Stimulated activated CD4-positive, alpha-beta T cell treated with anti-CD3 and anti-CD28 coated beads, Interleukin-12 subunit alpha, Interleukin-12 subunit beta, amount 100 ng/mL, for 48 hours (primary cell): Measurements from ENCODE around the gene CHD6.
"Not testable (repeated sequence)": the region's sequence is repeated elsewhere in the genome, so short reads cannot be mapped to it uniquely, and the experiment has no call there.

Experiments used
- DNase-seq, 3 donors: peaks; one replicate each; pipeline ENCODE4 v3.0.0-alpha.2; 2020; ENCODE audit warnings: low read depth in 2 of 3, low spot score in 1 of 3

CHD6 gene

DNA sequence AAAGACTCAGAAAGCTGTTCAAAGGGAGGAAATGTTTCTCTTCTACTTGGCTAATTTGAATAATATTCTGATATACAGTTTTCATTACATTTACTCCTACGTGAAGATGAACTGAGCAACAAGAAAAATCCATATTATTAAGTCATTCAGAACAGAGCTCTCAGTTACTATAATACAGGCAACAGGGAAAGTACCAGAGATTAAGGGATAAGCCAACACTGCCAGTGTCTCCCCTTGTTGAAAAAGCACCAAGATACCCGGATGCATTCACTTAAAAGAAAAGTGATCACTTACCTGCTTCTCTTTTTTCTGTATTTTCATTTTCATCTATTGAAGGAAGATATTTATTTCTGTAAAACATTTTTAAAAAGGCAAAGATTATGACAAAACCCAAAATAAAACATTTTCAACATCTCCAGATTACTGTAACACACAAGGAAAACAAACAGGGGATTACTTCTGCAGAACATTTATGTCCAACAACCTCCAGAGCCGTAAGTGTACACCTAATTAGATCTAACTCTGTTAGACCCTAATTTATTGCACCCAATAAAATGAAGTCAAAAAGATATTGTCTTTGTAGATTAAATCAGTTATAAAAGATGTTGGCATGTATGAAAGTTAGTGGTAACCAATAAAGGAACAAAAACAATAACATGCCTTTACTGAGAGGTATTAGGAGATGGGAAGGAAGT, 67.0 kb downstream of the CHD6 start:
- DNase-seq, result no peak

DNA sequence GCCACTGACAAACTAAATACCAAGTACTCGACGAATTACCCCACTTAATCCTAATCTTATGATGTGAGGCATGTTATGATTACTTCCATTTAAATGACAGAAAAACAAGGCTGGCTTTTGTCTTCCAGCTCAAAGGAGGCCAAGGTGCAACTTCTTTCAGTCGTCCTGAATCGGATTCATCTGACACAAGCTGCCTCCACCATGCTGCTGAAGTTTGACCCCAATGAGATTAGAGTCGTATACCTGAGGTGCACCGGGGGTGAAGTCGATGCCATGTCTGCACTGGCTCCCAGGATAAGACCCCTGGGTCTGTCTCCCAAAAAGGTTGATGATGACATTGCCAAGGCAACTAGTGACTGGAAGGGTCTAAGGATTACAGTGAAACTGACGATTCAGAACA, 71.0 kb downstream of the CHD6 start:
- DNase-seq, result no peak

GRCh38 chr20:41546535-41546934, 71.6 kb downstream of the CHD6 start:
- DNase-seq, result no peak

- DNase-seq, result no peak
Observed at GRCh38 chr20:41544472-41544871, 73.7 kb downstream of the CHD6 start.

- DNase-seq, result no peak
Observed at GRCh38 chr20:41540918-41541317, 77.3 kb downstream of the CHD6 start.

DNA sequence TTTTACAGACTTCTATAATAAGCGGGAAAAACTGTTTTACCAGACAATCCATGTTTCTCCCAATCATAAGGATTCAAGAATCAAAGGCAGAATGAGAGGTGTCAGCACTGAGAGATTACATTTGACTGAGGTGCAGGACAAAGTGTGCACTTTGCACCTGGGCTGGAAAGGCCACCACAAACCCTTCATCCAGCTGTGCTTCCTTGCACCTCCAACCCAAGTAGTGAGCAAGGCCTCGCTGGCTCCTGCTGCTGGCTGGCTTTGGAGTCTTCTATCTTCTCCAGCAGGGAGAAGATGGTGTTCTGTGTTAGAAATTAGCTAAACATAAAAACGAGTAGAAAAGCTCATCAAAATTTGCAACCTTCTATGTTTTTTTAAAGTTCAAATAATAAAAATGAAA, 77.7 kb downstream of the CHD6 start:
- DNase-seq, result no peak

- no peak for DNase-seq
Observed at GRCh38 chr20:41538810-41539596, 79.2 kb downstream of the CHD6 start.

DNA sequence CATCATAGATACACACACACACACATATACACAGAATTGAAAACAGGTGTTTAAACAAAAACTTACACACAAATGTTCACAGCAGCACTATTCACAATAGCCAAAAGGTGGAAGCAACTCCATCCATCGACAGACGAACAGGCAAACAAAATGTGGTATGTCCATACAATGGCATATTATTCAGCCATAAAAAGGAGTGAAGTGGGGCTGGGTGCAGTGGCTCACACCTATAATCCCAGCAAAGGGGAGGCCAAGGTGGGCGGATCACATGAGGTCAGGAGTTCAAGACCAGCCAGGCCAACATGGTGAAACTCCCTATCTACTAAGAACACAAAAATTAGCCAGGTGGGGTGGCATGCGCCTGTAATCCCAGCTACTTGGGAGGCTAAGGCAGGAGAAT, 80.3 kb downstream of the CHD6 start:
- no peak for DNase-seq

DNA sequence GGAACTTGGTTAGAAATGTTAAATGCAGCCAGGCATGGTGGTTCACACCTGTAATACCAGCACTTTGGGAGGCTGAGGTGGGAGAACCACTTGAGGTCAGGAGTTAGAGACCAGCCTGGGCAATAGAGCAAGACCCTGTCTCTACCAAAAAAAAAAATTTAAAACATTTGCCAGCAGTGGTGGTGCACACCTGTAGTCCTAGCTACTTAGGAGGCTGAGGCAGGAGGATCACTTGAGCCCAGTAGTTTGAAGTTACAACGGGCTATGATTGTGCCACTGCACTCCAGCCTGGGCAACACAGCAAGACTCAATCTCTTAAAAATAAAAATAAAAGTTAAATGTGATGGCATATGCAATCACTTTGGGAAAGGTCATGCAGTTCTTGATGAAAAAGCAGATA, 82.6 kb downstream of the CHD6 start:
- DNase-seq, result not testable (repeated sequence)

DNA sequence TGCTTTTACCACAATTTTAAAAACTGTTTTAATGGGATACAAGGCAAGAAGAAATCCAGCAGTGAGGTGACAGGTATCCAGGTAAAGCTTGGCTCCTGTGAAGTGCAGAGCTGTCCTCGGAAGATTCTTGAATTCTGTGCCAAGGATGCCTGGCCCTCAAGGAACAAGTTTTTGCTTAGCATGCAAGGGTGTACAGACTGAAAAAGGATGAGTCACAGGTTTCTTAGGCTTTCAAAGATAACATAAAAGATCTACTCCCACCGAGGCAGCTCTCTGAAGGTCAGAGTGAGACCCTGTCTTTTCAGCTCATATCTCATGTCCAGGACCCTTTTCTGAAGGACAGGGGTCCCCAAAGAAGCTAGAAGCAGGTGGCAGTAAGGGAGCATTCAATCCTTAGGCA, 83.3 kb downstream of the CHD6 start:
- DNase-seq, result no peak

- no peak for DNase-seq
Observed at GRCh38 chr20:41534170-41534569, 84.0 kb downstream of the CHD6 start.

- DNase-seq, result no peak
Observed at GRCh38 chr20:41533537-41534136, 84.5 kb downstream of the CHD6 start.

DNA sequence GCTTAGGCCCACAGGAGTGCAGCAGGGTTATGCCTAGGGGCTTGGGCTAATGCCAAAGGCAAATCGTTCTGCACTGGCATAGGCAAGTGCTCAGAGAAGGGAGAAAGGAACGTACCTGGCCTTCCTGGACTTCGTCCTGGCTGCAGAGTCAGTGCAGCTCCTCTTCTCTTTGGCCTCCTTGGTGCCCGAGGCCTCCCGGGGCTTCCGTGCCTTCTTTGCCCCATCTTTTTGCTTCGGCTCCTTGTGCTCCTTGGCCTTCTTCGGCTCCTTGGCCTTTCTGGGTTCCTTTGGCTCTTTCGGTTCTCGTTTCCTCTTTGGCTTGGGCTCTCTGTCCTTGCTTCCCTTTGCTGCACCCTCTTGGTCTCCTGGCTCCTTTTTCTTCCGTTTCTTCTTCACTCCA, 85.2 kb downstream of the CHD6 start:
- no peak for DNase-seq

- no peak for DNase-seq
Observed at GRCh38 chr20:41531518-41532275, 86.5 kb downstream of the CHD6 start.

DNA sequence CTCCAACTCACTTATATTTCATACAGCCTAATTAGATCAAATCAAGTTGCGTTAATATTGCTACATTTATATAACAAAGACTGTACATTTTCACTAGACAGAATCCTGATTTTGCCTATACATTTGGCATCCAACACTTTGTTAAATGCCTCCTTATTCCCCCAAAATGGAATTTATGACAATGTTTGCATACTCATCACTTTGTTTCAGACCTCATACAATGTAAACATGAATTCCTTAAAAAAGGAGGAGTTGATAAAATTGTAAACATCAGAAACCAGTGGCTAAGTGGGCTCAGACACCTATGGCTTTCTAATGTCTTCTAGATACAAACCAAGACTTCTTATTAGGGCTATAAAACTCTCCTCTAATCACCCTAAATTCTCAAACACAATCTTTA, 87.3 kb downstream of the CHD6 start:
- DNase-seq, result no peak

DNA sequence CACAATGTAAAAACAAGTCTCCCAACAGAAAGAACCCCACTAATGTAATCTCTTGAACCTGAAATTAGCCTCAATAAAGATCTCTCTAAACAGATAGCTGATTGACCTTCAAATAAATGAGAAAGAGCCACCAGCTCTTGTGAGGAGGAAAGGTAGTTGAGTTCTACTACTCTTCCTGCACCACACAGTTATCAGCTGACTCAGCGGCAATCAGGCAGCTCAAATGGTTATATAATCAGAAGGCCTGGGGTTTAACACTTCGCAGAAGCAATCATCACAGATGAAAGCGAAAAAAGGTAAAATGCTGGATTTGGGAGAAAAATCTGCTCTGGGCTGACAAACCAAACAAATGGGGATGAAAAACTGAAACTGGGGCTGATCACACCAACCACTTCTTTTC, 91.8 kb downstream of the CHD6 start:
- DNase-seq, result no peak

- DNase-seq, result no peak
Observed at GRCh38 chr20:41524980-41525613, 93.1 kb downstream of the CHD6 start.

DNA sequence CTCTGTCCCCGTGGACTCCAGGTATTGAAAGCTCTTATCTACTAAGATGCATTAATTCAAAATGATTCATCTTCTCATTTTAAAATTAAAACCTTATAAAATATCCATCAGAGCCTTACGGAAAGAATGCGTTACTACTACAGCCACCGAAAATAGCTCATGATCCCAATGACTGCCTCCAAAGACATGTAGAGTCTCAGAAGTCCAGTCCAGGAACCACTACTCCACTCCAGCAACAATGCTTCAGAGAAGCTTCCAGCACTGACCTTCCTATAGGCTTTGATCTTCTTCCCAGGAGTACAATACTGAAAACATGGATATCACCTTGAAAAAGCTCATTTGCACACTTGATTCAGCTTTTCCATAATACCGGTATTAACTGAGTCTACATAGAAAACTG, 94.3 kb downstream of the CHD6 start:
- no peak for DNase-seq

DNA sequence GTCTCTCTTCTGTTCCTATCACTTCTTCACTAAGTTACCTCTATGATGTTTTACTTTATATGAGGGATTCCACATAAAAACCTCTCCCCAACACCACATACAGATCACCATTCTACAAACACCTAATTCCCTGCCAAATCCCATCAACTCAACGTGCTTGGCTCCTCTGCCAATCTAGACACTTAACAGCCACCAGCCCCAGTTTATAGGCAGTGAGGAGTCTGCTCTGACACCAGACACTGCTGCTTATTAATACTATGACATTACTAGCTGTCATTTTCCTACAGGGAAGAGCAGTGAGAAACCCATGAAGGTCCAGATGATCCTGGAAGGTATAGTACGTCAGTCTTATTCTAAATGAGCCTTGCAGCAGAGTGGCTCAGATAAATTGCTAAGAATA, 104.3 kb downstream of the CHD6 start:
- DNase-seq, result no peak

DNA sequence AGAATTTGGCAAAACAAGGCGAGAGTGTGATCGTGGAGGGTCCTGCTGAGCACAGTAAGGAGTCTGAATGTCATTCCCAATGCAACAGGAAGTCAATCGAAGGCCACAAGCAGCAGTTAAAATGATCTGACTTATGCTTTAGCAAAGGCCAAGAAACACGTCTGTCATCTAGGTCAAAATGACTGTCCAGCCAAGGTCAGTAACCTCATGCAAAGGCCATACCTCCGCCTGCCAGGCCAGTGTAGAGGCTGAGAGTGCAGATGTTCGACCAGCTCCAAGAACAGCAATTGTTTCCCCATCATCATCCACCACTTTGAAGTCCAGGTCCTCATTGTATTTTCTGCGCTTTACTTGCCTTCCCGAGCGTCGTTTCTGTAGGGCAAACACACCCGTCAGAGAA, 105.6 kb downstream of the CHD6 start:
- DNase-seq, result no peak

GRCh38 chr20:41510847-41511450, 107.2 kb downstream of the CHD6 start:
- DNase-seq, result no peak
